ENCODE results near the gene SETBP1.

DNA sequence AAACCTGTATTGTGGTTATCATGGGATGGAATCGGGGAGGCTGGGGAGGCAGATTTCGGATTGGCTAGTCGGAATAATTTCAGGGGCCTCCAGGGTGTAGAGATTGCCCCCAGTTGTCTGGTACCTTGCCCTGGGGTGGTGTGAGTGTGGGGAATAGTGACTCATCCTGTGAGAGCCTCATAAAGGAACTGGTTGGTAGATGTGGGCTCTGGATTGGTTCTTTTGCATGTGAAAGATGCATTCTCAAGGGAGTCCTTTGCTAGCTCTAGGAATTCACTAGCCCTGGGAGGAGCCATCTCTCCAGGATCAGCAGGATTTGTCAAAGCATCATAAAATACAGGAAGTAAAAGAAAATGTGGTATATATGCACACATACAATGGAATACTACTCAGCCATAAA is 331.6 kb downstream of the SETBP1 start:
- TF ChIP-seq ELF1 (IDR thresholded peaks at IDR 0.05; ENCODE audit: borderline replicate concordance, low read depth), result no peak
- TF ChIP-seq CTCF (IDR thresholded peaks at IDR 0.05 in 2 of 3, conservative IDR thresholded peaks at IDR 0.05 in 1 of 3; ENCODE audit: borderline replicate concordance in 1 of 3, insufficient read depth in 1 of 3, low read depth in 2 of 3, low read length in 2 of 3), result no peak
